Liver (tissue), 3 donors: ENCODE results near the gene GNAO1.

Source experiments
- EGR1 ChIP-seq, 2 donors: IDR thresholded peaks; 2 replicates each; pipeline ENCODE4 v1.6.1; 2016 to 2018; ENCODE audit warnings: antibody characterized with exemption in 2 of 2, low read depth in 2 of 2
- FOXA1 ChIP-seq: IDR thresholded peaks from 2 replicates; pipeline ENCODE4 v1.6.1; 2016; ENCODE audit warnings: antibody characterized with exemption
- FOXA2 ChIP-seq: IDR thresholded peaks from 2 replicates; pipeline ENCODE4 v1.6.1; 2016; ENCODE audit warnings: antibody characterized with exemption
- HNF4G ChIP-seq: IDR thresholded peaks from 2 replicates; pipeline ENCODE4 v1.6.1; 2016; ENCODE audit warnings: antibody characterized with exemption
- JUND ChIP-seq, 2 donors: IDR thresholded peaks; 2 replicates each; pipeline ENCODE4 v1.6.1; 2016; ENCODE audit warnings: antibody characterized with exemption in 2 of 2
- RAD21 ChIP-seq, 2 donors: IDR thresholded peaks; 2 replicates each; pipeline ENCODE4 v1.6.1; 2016; ENCODE audit warnings: antibody characterized with exemption in 2 of 2, mild to moderate bottlenecking in 2 of 2
- SP1 ChIP-seq: IDR thresholded peaks from 2 replicates; pipeline ENCODE4 v1.6.1; 2018; ENCODE audit warnings: antibody characterized with exemption, mild to moderate bottlenecking
- TAF1 ChIP-seq: conservative IDR thresholded peaks from 2 replicates; pipeline ENCODE4 v1.6.1; 2016; ENCODE audit warnings: antibody characterized with exemption, mild to moderate bottlenecking
- YY1 ChIP-seq: IDR thresholded peaks from 2 replicates; pipeline ENCODE4 v1.6.1; 2016; ENCODE audit warnings: antibody characterized with exemption, mild to moderate bottlenecking
- ZBTB33 ChIP-seq: IDR thresholded peaks from 2 replicates; pipeline ENCODE4 v1.6.1; 2016; ENCODE audit warnings: antibody characterized with exemption
- TF ChIP-seq, protein P1 (sequence below): fragments of 150-350 bp; IDR thresholded peaks from 2 replicates; pipeline ENCODE4 v1.5.1; 2017; ENCODE audit warnings: improper control_type of control experiment, low read depth, low read length; ENCODE audit not compliant: missing input control
- TF ChIP-seq, protein P2 (sequence below): IDR thresholded peaks from 2 replicates; pipeline ENCODE4 v1.6.1; 2016; ENCODE audit warnings: antibody characterized with exemption, mild to moderate bottlenecking
- TF ChIP-seq, protein P3 (sequence below): IDR thresholded peaks from 2 replicates; pipeline ENCODE4 v1.6.1; 2016; ENCODE audit warnings: antibody characterized with exemption
- TF ChIP-seq, protein P4 (sequence below): IDR thresholded peaks from 2 replicates; pipeline ENCODE4 v1.6.1; 2016; ENCODE audit warnings: antibody characterized with exemption
- donor health status: healthy.
- donor health status: healthy.

GRCh38 chr16:56327071-56327928 lies 136.0 kb downstream of the GNAO1 start:
- TF ChIP-seq, protein P1, sequence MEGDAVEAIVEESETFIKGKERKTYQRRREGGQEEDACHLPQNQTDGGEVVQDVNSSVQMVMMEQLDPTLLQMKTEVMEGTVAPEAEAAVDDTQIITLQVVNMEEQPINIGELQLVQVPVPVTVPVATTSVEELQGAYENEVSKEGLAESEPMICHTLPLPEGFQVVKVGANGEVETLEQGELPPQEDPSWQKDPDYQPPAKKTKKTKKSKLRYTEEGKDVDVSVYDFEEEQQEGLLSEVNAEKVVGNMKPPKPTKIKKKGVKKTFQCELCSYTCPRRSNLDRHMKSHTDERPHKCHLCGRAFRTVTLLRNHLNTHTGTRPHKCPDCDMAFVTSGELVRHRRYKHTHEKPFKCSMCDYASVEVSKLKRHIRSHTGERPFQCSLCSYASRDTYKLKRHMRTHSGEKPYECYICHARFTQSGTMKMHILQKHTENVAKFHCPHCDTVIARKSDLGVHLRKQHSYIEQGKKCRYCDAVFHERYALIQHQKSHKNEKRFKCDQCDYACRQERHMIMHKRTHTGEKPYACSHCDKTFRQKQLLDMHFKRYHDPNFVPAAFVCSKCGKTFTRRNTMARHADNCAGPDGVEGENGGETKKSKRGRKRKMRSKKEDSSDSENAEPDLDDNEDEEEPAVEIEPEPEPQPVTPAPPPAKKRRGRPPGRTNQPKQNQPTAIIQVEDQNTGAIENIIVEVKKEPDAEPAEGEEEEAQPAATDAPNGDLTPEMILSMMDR: no peak
- no peak for TF ChIP-seq HNF4G
- TF ChIP-seq, protein P2, sequence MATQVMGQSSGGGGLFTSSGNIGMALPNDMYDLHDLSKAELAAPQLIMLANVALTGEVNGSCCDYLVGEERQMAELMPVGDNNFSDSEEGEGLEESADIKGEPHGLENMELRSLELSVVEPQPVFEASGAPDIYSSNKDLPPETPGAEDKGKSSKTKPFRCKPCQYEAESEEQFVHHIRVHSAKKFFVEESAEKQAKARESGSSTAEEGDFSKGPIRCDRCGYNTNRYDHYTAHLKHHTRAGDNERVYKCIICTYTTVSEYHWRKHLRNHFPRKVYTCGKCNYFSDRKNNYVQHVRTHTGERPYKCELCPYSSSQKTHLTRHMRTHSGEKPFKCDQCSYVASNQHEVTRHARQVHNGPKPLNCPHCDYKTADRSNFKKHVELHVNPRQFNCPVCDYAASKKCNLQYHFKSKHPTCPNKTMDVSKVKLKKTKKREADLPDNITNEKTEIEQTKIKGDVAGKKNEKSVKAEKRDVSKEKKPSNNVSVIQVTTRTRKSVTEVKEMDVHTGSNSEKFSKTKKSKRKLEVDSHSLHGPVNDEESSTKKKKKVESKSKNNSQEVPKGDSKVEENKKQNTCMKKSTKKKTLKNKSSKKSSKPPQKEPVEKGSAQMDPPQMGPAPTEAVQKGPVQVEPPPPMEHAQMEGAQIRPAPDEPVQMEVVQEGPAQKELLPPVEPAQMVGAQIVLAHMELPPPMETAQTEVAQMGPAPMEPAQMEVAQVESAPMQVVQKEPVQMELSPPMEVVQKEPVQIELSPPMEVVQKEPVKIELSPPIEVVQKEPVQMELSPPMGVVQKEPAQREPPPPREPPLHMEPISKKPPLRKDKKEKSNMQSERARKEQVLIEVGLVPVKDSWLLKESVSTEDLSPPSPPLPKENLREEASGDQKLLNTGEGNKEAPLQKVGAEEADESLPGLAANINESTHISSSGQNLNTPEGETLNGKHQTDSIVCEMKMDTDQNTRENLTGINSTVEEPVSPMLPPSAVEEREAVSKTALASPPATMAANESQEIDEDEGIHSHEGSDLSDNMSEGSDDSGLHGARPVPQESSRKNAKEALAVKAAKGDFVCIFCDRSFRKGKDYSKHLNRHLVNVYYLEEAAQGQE: no peak
- no peak for TF ChIP-seq YY1
- TF ChIP-seq, protein P3, sequence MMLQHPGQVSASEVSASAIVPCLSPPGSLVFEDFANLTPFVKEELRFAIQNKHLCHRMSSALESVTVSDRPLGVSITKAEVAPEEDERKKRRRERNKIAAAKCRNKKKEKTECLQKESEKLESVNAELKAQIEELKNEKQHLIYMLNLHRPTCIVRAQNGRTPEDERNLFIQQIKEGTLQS: no peak
- TF ChIP-seq ZBTB33: no peak
- TF ChIP-seq JUND (IDR thresholded peaks at IDR 0.05): no peak
- no peak for TF ChIP-seq FOXA1
- TF ChIP-seq, protein P4, sequence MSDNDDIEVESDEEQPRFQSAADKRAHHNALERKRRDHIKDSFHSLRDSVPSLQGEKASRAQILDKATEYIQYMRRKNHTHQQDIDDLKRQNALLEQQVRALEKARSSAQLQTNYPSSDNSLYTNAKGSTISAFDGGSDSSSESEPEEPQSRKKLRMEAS: no peak
- no peak for TF ChIP-seq RAD21 (IDR thresholded peaks at IDR 0.05)
- TF ChIP-seq SP1: no peak
- TF ChIP-seq TAF1: no peak
- no peak for TF ChIP-seq FOXA2
- no peak for TF ChIP-seq EGR1 (IDR thresholded peaks at IDR 0.05; ENCODE audit: low read depth in 2 of 2)
